Measurements from ENCODE around the gene ITGB1BP1. TPM values are rescaled to one million over a fixed set of nuclear protein-coding genes. Genes with fewer than 3 reads are reported as not detected.
A peak's percentile ranks its signal among the peaks of the same experiment; 100 is the strongest.

ITGB1BP1 gene
- total RNA-seq, 4 donors from 2014 or later = 59.6 to 91.4 (median 66.1) TPM

DNA sequence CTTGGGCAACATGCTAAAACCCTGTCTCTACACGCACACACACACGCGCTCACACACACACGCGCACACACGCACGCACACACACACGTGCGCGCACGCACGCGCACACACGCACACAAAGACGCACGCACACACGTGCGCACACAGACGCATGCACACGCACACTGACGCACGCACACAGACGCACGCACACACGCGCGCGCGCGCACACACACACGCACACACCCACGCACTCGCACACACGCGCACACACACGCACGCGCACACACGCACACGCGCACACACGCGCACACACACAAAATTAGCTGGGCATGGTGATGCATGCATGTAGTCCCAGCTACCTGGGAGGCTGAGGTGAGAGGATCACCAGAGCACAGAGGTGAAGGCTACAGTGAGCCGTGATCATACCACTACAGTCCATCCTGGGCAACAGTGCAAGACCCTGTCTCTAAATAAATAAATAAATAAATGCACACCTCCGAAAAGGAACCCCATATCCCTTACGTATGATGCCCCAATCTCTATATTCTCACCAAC lies 42.9 kb upstream of the ITGB1BP1 start:
- no peak for TF ChIP-seq EP300 (IDR thresholded peaks at IDR 0.05)
- no peak for TF ChIP-seq POLR2A (IDR thresholded peaks at IDR 0.05; ENCODE audit: low read depth)
- TF ChIP-seq POLR2AphosphoS5 (IDR thresholded peaks at IDR 0.05) = no peak
- TF ChIP-seq, protein P1, sequence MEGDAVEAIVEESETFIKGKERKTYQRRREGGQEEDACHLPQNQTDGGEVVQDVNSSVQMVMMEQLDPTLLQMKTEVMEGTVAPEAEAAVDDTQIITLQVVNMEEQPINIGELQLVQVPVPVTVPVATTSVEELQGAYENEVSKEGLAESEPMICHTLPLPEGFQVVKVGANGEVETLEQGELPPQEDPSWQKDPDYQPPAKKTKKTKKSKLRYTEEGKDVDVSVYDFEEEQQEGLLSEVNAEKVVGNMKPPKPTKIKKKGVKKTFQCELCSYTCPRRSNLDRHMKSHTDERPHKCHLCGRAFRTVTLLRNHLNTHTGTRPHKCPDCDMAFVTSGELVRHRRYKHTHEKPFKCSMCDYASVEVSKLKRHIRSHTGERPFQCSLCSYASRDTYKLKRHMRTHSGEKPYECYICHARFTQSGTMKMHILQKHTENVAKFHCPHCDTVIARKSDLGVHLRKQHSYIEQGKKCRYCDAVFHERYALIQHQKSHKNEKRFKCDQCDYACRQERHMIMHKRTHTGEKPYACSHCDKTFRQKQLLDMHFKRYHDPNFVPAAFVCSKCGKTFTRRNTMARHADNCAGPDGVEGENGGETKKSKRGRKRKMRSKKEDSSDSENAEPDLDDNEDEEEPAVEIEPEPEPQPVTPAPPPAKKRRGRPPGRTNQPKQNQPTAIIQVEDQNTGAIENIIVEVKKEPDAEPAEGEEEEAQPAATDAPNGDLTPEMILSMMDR (IDR thresholded peaks at IDR 0.05) = no peak
- DNase-seq (ENCODE audit: extremely low spot score) = no peak
- intact Hi-C loops (cut with DNase I) = no loop called here
- H3K4me3 ChIP-seq = no peak overlapping the region
- peaks cover 5 to 49% (median 31%) of the 10 kb centered on the region in 4 donors for H3K36me3 ChIP-seq
- H3K4me1 ChIP-seq = peaks cover 0 to 14% (median 9%) of the 10 kb centered on the region in 4 donors
- WGBS = 97% methylated on average over 46 of the region's 46 CpGs
- no peaks in the 10 kb centered on the region for H3K9me3 ChIP-seq
- no peaks in the 10 kb centered on the region for H3K27me3 ChIP-seq
- no peak overlapping the region for H3K27ac ChIP-seq (replicated peaks in 1 of 4)

DNA sequence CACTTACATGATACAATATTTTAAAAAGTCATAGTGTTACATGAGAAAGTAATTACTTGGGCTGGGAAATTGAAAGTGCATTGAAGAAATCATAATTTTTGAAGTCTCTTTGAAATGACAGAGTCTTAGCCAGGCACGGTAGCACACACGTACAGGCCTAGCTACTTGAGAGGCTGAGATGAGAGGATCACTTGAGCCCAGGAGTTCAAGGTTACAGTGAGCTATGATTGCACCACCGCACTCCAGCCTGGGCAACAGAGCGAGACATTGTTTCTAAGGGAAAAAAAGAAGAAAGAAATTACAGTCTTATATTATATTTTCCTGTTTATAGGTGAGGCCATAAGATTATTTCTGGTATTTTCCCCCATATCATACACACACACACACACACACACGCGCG lies 41.8 kb upstream of the ITGB1BP1 start:
- no peak overlapping the region for H3K4me3 ChIP-seq
- WGBS = 95% methylated on average over 7 of the region's 7 CpGs
- no peak for DNase-seq (ENCODE audit: extremely low spot score)
- H3K27ac ChIP-seq (replicated peaks in 1 of 4) = no peak overlapping the region
- H3K36me3 ChIP-seq = peaks cover 5 to 59% (median 38%) of the 10 kb centered on the region in 4 donors
- no peaks in the 10 kb centered on the region for H3K9me3 ChIP-seq
- no peak for TF ChIP-seq EP300 (IDR thresholded peaks at IDR 0.05)
- no peak for TF ChIP-seq POLR2A (IDR thresholded peaks at IDR 0.05; ENCODE audit: low read depth)
- TF ChIP-seq, protein P1 (IDR thresholded peaks at IDR 0.05) = no peak
- TF ChIP-seq POLR2AphosphoS5 (IDR thresholded peaks at IDR 0.05) = no peak
- intact Hi-C loops (cut with DNase I) = no loop called here
- H3K27me3 ChIP-seq = no peaks in the 10 kb centered on the region
- H3K4me1 ChIP-seq = peaks cover 0 to 14% (median 9%) of the 10 kb centered on the region in 4 donors

DNA sequence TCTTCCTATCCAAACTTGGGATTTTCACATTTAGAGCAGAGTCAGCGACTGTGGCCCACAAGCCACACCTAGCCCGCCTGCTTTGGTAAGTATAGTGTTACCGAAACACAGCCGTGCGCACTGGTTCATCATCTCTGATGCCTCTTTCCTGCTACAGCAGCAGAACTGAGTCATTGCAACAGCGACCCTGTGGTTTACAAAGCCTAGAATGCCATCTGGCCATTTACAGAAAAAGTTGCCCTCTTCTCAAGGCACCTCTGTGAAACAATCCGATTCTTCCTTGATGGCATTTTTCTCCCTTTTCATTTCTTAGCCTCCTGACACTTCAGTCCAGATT lies 40.3 kb upstream of the ITGB1BP1 start:
- no peaks in the 10 kb centered on the region for H3K9me3 ChIP-seq
- 88% methylated on average over 7 of the region's 7 CpGs for whole genome bisulfite sequencing
- peaks cover 0 to 14% (median 9%) of the 10 kb centered on the region in 4 donors for H3K4me1 ChIP-seq
- H3K36me3 ChIP-seq = peaks cover 5 to 59% (median 37%) of the 10 kb centered on the region in 4 donors
- H3K27ac ChIP-seq (replicated peaks in 1 of 4) = no peak overlapping the region
- no peak for DNase-seq (ENCODE audit: extremely low spot score)
- H3K27me3 ChIP-seq = no peaks in the 10 kb centered on the region
- intact Hi-C loops (cut with DNase I) = no loop called here
- H3K4me3 ChIP-seq = no peak overlapping the region
- TF ChIP-seq POLR2A (IDR thresholded peaks at IDR 0.05; ENCODE audit: low read depth) (no peak), EP300 (IDR thresholded peaks at IDR 0.05) (no peak), POLR2AphosphoS5 (IDR thresholded peaks at IDR 0.05) (no peak)
- TF ChIP-seq, protein P1 (IDR thresholded peaks at IDR 0.05) = no peak

DNA sequence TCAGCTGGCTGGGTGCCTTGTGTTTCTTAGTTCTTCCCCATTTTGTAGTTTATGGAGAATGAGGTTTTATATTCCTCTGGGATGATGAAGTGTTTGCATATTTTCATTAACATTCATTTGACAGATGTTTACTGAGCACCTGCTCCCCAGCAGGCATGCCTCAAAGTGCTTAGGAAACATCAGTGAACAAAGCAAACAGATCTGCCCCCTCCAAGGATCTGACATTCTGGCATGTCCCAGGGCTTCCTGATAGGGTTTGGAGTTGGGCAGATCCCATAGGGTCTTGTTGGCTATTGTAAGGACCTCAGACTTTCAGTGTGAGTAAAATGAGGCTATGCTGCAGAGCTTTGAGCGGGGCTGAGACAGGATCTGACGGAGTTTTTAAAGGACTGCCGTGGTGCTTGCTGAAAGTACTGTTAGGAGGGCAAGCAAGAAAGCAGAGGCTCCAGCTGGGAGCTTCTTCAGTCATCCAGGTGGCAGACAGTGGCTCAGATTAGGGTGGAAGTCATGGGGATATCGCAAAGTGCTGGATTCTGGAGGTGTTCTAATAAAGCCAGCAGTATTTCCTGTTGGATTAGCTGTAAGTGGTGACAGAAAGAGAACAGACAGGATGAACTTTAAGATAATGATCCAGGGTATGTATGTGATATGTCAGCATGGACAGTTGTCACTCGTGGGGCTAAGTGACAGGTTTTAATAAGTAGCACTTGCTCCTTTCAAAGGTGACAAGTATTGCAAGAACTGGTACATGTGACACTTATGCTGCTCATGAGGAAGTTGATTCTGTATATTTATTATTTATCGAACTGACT lies 39.8 kb upstream of the ITGB1BP1 start:
- Histone ChIP-seq H3K4me3 (no peak overlapping the region), H3K27me3 (no peaks in the 10 kb centered on the region), H3K27ac (replicated peaks in 1 of 4) (peak overlapping the region in 2 of 4 donors; percentile 7 to 11), H3K9me3 (no peaks in the 10 kb centered on the region), H3K4me1 (peaks cover 0 to 14% (median 9%) of the 10 kb centered on the region in 4 donors), H3K36me3 (peaks cover 7 to 58% (median 36%) of the 10 kb centered on the region in 4 donors)
- DNase-seq (ENCODE audit: extremely low spot score) = no peak
- TF ChIP-seq POLR2AphosphoS5 (IDR thresholded peaks at IDR 0.05) (no peak), EP300 (IDR thresholded peaks at IDR 0.05) (no peak), POLR2A (IDR thresholded peaks at IDR 0.05; ENCODE audit: low read depth) (no peak)
- TF ChIP-seq, protein P1 (IDR thresholded peaks at IDR 0.05) = no peak
- 68% methylated on average over 6 of the region's 6 CpGs for WGBS
- intact Hi-C loops (cut with DNase I) = no loop called here
